Measurements from ENCODE around the gene CXCR3.
"Not testable (repeated sequence)": the region's sequence is repeated elsewhere in the genome, so short reads cannot be mapped to it uniquely, and the experiment has no call there.

Gene CXCR3

GRCh38 chrX:71609095-71609750, 9.1 kb downstream of the CXCR3 start:
- DNase-seq (ENCODE audit: low read depth), result no peak

GRCh38 chrX:71607488-71607887, 10.8 kb downstream of the CXCR3 start:
- no peak for DNase-seq (ENCODE audit: low read depth)

- DNase-seq (ENCODE audit: low read depth), result no peak
These were observed 11.6 kb downstream of the CXCR3 start for GRCh38 chrX:71606536-71607216.

- DNase-seq (ENCODE audit: low read depth), result no peak
These were observed 13.3 kb downstream of the CXCR3 start for GRCh38 chrX:71604796-71605568.

- DNase-seq (ENCODE audit: low read depth), result peak; percentile 27
These were observed 14.2 kb downstream of the CXCR3 start for GRCh38 chrX:71604141-71604540.

GRCh38 chrX:71603618-71604017, 14.7 kb downstream of the CXCR3 start:
- no peak for DNase-seq (ENCODE audit: low read depth)

GRCh38 chrX:71599965-71600364, 18.3 kb downstream of the CXCR3 start:
- no peak for DNase-seq (ENCODE audit: low read depth)

GRCh38 chrX:71593210-71593609, 25.1 kb downstream of the CXCR3 start:
- DNase-seq (ENCODE audit: low read depth), result not testable (repeated sequence)

- no peak for DNase-seq (ENCODE audit: low read depth)
These were observed 31.4 kb downstream of the CXCR3 start for GRCh38 chrX:71586929-71587328.

GRCh38 chrX:71581210-71581609, 37.1 kb downstream of the CXCR3 start:
- no peak for DNase-seq (ENCODE audit: low read depth)

- no peak for DNase-seq (ENCODE audit: low read depth)
These were observed 38.3 kb downstream of the CXCR3 start for GRCh38 chrX:71579990-71580380.

GRCh38 chrX:71579136-71579989, 38.9 kb downstream of the CXCR3 start:
- no peak for DNase-seq (ENCODE audit: low read depth)

GRCh38 chrX:71578253-71579135, 39.8 kb downstream of the CXCR3 start, which contains the start of gene GCNA:
GCNA (plus strand) TSS chrX:71578437; CDS start chrX:71580822, 2,385 bp downstream.
- DNase-seq (ENCODE audit: low read depth), result no peak

- DNase-seq (ENCODE audit: low read depth), result no peak
These were observed 40.6 kb downstream of the CXCR3 start for GRCh38 chrX:71577682-71578081.

- DNase-seq (ENCODE audit: low read depth), result no peak
These were observed 44.7 kb downstream of the CXCR3 start for GRCh38 chrX:71573590-71573989.

GRCh38 chrX:71571390-71571789, 46.9 kb downstream of the CXCR3 start:
- not testable (repeated sequence) for DNase-seq (ENCODE audit: low read depth)
